Muscle layer of duodenum (tissue), 2 donors: ENCODE measurements around the gene PDE4B.
"Not testable (repeated sequence)": the region's sequence is repeated elsewhere in the genome, so short reads cannot be mapped to it uniquely, and the experiment has no call there.

ENCODE experiments used
- H3K27ac ChIP-seq: one replicate; pipeline ENCODE4 v1.7.0; 2013; ENCODE audit warnings: mild to moderate bottlenecking, low read length
- H3K27me3 ChIP-seq: one replicate; pipeline ENCODE4 v1.7.0; 2013; ENCODE audit warnings: low read depth, mild to moderate bottlenecking, control low read depth, low read length
- H3K36me3 ChIP-seq, 2 donors: one replicate each; pipeline ENCODE4 v1.7.0; 2013; ENCODE audit warnings: low read length in 2 of 2, control low read depth in 1 of 2, mild to moderate bottlenecking in 1 of 2; ENCODE audit not compliant: insufficient read depth in 2 of 2, control insufficient read depth in 1 of 2
- H3K4me1 ChIP-seq, 2 donors: one replicate each; pipeline ENCODE4 v1.7.0; 2013; ENCODE audit warnings: low read length in 2 of 2, mild to moderate bottlenecking in 2 of 2, control low read depth in 1 of 2, moderate library complexity in 1 of 2; ENCODE audit not compliant: insufficient read depth in 2 of 2, control insufficient read depth in 1 of 2
- H3K4me3 ChIP-seq, 2 donors: one replicate each; pipeline ENCODE4 v1.7.0; 2013; ENCODE audit warnings: low read length in 2 of 2, low read depth in 1 of 2, mild to moderate bottlenecking in 1 of 2
- H3K9me3 ChIP-seq, 2 donors: one replicate each; pipeline ENCODE4 v1.7.0; 2013; ENCODE audit warnings: low read length in 2 of 2, control low read depth in 1 of 2, mild to moderate bottlenecking in 1 of 2; ENCODE audit not compliant: control insufficient read depth in 1 of 2
- donor health status: healthy.

The PDE4B gene

DNA sequence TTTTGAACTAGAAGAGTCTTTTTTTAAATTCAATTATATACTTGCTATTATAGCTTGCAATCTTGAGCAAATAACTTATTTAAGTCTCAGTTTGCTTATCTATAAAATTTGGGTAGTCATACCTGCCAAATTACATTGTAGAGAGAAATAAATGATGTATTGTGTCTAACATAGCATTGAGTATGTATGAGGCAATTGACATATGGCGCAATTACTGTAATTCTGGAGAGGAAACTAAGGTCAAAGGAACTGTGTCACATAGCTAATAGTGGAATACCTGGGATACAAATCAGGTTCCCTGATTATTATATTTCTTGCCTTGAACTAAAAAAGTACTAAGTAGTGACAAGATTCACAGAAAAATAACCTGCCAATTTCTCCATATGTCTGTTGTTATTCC lies 302.5 kb downstream of the PDE4B start:
- H3K9me3 ChIP-seq: no peaks in the 10 kb centered on the region
- no peaks in the 10 kb centered on the region for H3K27me3 ChIP-seq
- no peaks in the 10 kb centered on the region for H3K4me1 ChIP-seq
- no peak overlapping the region for H3K27ac ChIP-seq
- no peak overlapping the region for H3K4me3 ChIP-seq
- H3K36me3 ChIP-seq: no peaks in the 10 kb centered on the region

DNA sequence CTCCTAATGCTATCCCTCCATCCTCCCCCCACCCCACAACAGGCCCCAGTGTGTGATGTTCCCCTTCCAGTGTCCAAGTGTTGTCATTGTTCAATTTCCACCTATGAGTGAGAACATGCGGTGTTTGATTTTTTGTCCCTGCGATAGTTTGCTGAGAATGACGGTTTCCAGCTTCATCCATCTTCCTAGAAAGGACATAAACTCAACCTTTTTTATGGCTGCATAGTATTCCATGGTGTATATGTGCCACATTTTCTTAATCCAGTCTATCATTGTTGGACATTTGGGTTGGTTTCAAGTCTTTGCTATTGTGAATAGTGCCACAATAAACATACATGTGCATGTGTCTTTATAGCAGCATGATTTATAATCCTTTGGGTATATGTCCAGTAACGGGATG lies 308.3 kb downstream of the PDE4B start:
- not testable (repeated sequence) for H3K36me3 ChIP-seq, H3K4me1 ChIP-seq, H3K27ac ChIP-seq, H3K9me3 ChIP-seq, H3K4me3 ChIP-seq, H3K27me3 ChIP-seq

DNA sequence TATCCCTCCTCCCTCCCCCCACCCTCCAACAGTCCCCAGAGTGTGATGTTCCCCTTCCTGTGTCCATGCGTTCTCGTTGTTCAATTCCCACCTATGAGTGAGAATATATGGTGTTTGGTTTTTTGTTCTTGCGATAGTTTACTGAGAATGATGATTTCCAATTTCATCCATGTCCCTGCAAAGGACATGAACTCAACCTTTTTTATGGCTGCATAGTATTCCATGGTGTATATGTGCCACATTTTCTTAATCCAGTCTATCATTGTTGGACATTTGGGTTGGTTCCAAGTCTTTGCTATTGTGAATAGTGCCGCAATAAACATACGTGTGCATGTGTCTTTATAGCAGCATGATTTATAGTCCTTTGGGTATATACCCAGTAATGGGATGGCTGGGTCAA lies 311.4 kb downstream of the PDE4B start:
- not testable (repeated sequence) for H3K27ac ChIP-seq, H3K4me3 ChIP-seq, H3K9me3 ChIP-seq, H3K36me3 ChIP-seq, H3K27me3 ChIP-seq, H3K4me1 ChIP-seq

DNA sequence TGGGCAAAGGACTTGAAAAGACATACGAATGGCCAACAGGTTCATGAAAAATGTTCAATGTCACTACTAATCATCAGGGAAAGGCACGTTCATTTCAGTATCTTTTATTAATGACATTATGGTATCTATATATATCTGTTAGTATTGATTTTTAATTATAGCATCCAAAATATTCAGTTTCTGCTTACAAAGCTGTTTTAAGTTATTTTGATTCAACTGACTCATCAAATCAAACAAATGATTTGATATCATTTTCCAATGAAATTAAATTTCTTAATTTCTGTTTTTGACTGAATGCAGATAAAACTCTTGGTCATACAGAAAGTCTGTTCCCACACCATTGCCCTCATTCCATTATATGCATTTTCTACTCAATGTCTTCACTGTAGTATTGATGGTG lies 315.9 kb downstream of the PDE4B start:
- Histone ChIP-seq H3K4me1 (no peaks in the 10 kb centered on the region), H3K4me3 (no peak overlapping the region), H3K9me3 (no peaks in the 10 kb centered on the region), H3K27ac (no peak overlapping the region), H3K36me3 (no peaks in the 10 kb centered on the region), H3K27me3 (no peaks in the 10 kb centered on the region)

DNA sequence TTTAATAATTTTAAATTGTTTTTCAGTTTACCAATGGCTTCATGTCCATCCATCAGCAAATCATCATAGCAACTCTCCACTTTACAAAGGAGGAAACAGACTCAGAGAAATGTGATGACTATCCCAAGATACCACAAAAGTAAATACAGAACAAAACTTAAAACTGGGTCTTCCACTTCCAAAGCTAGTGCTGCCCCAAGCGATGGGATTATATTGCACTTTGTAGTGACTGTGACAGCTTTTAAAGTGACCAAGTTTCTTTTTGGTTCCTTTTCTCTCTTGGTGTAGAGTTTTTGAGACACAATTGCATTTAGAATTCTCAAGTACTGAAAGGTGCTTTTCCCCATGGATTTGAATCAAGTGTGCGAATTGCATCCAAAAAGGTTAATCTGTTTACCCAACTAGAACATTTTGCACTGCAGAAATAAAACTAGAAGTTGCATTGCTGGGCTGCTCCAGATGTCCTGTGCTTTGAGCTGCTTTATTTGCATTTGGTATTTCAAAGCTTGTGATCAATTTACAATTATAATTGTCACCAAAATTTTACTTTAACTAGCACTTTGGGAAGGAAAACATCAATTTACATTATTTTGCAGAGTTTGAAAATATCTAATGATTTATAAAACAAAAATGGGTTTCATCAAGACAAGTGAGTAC lies 320.2 kb downstream of the PDE4B start:
- H3K4me3 ChIP-seq: no peak overlapping the region
- H3K27ac ChIP-seq: no peak overlapping the region
- H3K9me3 ChIP-seq: no peaks in the 10 kb centered on the region
- H3K36me3 ChIP-seq: no peaks in the 10 kb centered on the region
- no peaks in the 10 kb centered on the region for H3K27me3 ChIP-seq
- no peaks in the 10 kb centered on the region for H3K4me1 ChIP-seq

DNA sequence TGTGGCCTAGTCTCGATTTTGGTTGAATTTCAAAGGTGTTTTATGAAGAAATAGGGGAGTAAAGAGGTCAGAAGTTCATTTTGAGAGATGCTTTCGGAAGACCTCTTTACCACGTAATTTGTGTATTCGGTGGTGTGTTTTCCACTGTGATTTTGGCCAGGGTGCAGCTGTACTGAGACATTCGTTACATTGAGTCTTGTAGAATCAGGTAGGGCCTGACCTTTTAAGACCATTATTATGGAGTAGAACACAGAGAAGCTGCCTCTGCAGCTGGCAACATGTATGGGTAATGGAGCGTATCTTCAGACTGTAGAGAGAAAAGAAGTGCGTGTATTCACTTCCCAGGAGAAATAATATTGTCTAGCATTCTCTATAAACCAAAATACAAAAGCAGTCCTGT lies 326.5 kb downstream of the PDE4B start:
- H3K27ac ChIP-seq: no peak overlapping the region
- H3K36me3 ChIP-seq: no peaks in the 10 kb centered on the region
- no peaks in the 10 kb centered on the region for H3K27me3 ChIP-seq
- no peak overlapping the region for H3K4me3 ChIP-seq
- no peaks in the 10 kb centered on the region for H3K4me1 ChIP-seq
- H3K9me3 ChIP-seq: no peaks in the 10 kb centered on the region

DNA sequence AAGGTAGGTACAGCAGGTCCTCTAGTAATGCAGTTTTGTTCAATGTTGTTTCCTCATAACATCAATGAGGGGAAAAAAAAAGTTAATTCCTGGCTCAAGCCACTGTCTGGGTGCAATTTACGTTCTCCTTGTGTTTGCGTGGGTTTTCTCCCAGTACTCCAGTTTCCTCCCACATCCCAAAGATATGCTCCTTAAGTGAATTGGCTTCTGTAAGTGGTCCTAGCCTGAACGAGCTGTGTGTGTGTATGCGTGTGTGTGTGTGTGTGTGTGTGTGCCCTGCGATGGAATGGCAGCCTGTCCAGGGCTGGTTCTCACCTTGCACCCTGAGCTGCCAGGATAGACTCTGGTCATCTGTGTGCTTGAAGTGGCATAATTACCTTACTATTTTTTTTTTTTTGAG lies 332.0 kb downstream of the PDE4B start:
- H3K27me3 ChIP-seq: no peaks in the 10 kb centered on the region

DNA sequence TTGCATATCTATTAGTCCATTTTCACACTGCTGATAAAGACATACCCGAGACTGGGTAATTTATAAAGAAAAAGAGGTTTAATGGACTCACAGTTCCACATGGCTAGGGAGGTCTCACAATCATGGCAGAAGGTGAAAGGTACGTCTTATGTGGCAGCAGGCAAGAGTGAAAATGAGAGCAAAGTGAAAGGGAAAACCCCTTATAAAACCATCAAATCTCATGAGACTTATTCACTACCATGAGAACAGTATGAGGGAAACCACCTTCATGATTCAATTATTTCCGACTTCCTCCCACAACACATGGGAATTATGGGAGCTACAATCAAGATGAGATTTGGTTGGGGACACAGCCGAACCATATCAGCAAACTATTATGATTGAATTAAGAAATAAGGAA lies 335.9 kb downstream of the PDE4B start:
- not testable (repeated sequence) for H3K4me3 ChIP-seq, H3K36me3 ChIP-seq, H3K9me3 ChIP-seq, H3K4me1 ChIP-seq, H3K27me3 ChIP-seq, H3K27ac ChIP-seq

More for the DNA sequence above, 332.0 kb downstream of the PDE4B start:
- Histone ChIP-seq H3K4me3 (no peak overlapping the region), H3K9me3 (no peaks in the 10 kb centered on the region), H3K27ac (no peak overlapping the region), H3K36me3 (no peaks in the 10 kb centered on the region), H3K4me1 (no peaks in the 10 kb centered on the region)

DNA sequence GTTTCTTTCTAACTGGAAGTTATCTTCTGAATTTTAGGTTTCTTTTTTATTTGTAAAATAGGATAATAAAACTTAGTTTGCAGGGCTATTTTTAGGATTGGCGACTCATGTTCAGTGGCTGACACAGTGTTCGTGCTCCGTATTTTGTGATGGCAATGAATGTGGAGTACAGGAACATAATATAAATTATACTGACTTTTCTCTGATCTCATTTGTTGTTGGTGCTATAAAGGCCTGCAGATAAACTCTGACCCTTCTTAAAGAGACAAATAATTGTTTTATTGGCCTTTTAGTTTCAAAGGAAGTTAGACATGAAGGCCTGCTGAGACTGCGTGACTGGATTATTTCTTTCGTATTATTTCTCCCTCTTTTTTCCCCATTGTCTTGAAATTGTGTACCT lies 339.6 kb downstream of the PDE4B start:
- H3K4me1 ChIP-seq: no peaks in the 10 kb centered on the region
- no peaks in the 10 kb centered on the region for H3K36me3 ChIP-seq
- H3K4me3 ChIP-seq: no peak overlapping the region
- H3K27ac ChIP-seq: no peak overlapping the region
- H3K27me3 ChIP-seq: no peaks in the 10 kb centered on the region
- no peaks in the 10 kb centered on the region for H3K9me3 ChIP-seq

DNA sequence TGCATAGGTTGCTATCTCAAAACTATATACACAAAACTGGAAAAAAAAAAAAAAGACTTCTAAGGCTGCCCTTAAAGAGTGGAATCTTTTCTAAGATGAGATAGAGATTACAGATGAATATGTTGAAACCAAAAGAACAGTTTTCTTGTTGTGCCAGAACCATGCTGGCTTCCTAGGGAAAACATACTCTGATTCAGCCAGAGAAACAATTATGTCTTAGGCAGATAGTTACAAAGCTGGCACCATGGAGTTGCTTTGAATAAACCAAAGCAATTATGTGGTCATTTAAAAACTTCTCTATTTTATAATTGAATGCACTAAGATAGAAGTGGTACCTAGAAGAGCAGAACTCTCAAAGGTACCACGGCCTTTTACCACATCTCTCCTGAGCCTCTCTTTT lies 341.3 kb downstream of the PDE4B start:
- Histone ChIP-seq H3K9me3 (no peaks in the 10 kb centered on the region), H3K36me3 (no peaks in the 10 kb centered on the region), H3K27me3 (no peaks in the 10 kb centered on the region), H3K4me3 (no peak overlapping the region), H3K27ac (no peak overlapping the region), H3K4me1 (no peaks in the 10 kb centered on the region)

DNA sequence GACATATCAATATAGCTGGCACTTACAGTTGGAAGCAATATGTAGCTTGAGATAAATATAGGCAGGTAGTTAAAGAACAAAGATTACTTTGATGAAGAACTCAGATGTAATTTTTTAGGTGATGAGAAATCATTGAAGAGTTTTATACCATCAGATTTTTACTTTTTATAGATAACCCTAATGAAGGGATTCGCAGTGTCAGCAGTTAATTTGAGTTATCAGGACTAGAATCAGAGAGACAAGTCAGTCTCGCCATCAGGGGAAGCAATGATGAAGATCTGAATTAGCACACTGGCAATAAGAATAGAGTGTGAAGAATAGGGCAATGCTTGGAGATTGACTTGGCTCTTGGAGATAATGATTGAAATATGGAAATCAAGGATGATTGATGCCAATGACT lies 342.5 kb downstream of the PDE4B start:
- no peak overlapping the region for H3K27ac ChIP-seq
- no peaks in the 10 kb centered on the region for H3K36me3 ChIP-seq
- H3K27me3 ChIP-seq: no peaks in the 10 kb centered on the region
- H3K4me1 ChIP-seq: no peaks in the 10 kb centered on the region
- H3K4me3 ChIP-seq: no peak overlapping the region
- H3K9me3 ChIP-seq: no peaks in the 10 kb centered on the region

DNA sequence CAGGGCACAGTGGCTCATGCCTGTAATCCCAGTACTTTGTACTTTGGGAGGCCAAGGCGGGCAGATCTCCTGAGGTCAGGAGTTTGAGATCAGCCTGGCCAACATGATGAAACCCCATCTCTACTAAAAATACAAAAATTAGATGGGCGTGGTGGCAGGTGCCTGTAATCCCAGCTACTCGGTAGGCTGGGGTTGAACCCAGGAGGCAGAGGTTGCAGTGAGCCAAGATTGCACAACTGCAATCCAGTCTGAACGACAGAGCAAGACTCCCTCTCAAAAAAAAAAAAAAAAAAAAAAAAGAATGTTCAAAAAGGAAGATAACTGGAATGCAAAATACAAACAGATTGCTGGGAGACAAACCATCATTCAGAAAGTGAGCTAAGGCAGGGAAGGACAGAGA lies 343.7 kb downstream of the PDE4B start:
- not testable (repeated sequence) for H3K9me3 ChIP-seq, H3K4me1 ChIP-seq, H3K27me3 ChIP-seq

More for the DNA sequence above, 343.7 kb downstream of the PDE4B start:
- H3K36me3 ChIP-seq, H3K27ac ChIP-seq, H3K4me3 ChIP-seq: not testable (repeated sequence)
